Neural crest cell (in vitro differentiated cells): ENCODE measurements around the gene RAB3D. TPM values are rescaled to one million over a fixed set of nuclear protein-coding genes. Genes with fewer than 3 reads are reported as not detected.
"Not testable (repeated sequence)": the region's sequence is repeated elsewhere in the genome, so short reads cannot be mapped to it uniquely, and the experiment has no call there.

ENCODE experiments used
- DNase-seq: peaks from one replicate; pipeline ENCODE4 v3.0.0; 2021; ENCODE audit warnings: low read depth, mixed read lengths, low spot score
- H3K27ac Mint-ChIP-seq: one replicate; pipeline ENCODE4 v1.8.0; 2021; ENCODE audit warnings: mild to moderate bottlenecking, mixed read lengths; ENCODE audit not compliant: unreplicated experiment
- H3K27me3 Mint-ChIP-seq: 2 replicates; pipeline ENCODE4 v1.8.0; 2021; ENCODE audit warnings: low read depth, mild to moderate bottlenecking, mixed read lengths
- H3K36me3 Mint-ChIP-seq: 2 replicates; pipeline ENCODE4 v1.8.0; 2021; ENCODE audit warnings: low read depth, mild to moderate bottlenecking, mixed read lengths
- H3K4me1 Mint-ChIP-seq: 2 replicates; pipeline ENCODE4 v1.8.0; 2021; ENCODE audit warnings: mixed read lengths
- H3K4me3 Mint-ChIP-seq: one replicate; pipeline ENCODE4 v1.8.0; 2021; ENCODE audit warnings: mild to moderate bottlenecking, mixed read lengths
- H3K9me3 Mint-ChIP-seq: 2 replicates; pipeline ENCODE4 v1.8.0; 2021; ENCODE audit warnings: mixed read lengths
- total RNA-seq: library from RNA; stranded (reverse); gene quantifications from 2 replicates; pipeline ENCODE4 v1.2.1, GENCODE V29; 2021
- TF ChIP-seq, protein P1 (sequence below): fragments of 200-600 bp; sonication (generic); conservative IDR thresholded peaks from 2 replicates; pipeline ENCODE4 v1.5.0; 2021; ENCODE audit warnings: antibody characterized with exemption, mild to moderate bottlenecking

RAB3D gene
- total RNA-seq, 1 donor from 2014 or later: 15.1 TPM

DNA sequence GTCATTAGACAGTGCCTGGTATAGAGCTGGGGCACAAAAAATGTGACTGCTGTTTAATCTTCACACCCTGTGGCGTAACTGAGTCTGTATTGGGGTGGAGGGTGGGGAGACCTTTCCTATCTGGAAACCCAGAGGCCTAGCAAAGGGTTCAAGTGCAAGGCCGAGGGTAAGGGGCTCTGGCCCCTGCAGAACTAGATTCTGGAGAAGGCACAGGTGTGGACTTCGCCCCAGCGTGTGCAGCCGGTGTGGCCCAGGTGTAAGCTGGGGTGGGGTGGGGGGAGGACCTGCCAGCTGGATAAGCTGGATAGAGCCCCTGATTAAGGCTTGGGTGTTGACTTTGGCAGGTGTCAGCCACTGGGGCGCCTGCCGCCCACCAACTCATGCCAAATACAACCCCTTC, 1.3 kb downstream of the RAB3D start:
- no peak for DNase-seq
- no peaks in the 10 kb centered on the region for H3K27me3 Mint-ChIP-seq
- H3K36me3 Mint-ChIP-seq: peaks cover 9% of the 10 kb centered on the region
- no peak overlapping the region for H3K4me3 Mint-ChIP-seq
- no peak overlapping the region for H3K27ac Mint-ChIP-seq
- TF ChIP-seq, protein P1, sequence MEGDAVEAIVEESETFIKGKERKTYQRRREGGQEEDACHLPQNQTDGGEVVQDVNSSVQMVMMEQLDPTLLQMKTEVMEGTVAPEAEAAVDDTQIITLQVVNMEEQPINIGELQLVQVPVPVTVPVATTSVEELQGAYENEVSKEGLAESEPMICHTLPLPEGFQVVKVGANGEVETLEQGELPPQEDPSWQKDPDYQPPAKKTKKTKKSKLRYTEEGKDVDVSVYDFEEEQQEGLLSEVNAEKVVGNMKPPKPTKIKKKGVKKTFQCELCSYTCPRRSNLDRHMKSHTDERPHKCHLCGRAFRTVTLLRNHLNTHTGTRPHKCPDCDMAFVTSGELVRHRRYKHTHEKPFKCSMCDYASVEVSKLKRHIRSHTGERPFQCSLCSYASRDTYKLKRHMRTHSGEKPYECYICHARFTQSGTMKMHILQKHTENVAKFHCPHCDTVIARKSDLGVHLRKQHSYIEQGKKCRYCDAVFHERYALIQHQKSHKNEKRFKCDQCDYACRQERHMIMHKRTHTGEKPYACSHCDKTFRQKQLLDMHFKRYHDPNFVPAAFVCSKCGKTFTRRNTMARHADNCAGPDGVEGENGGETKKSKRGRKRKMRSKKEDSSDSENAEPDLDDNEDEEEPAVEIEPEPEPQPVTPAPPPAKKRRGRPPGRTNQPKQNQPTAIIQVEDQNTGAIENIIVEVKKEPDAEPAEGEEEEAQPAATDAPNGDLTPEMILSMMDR: no peak
- H3K9me3 Mint-ChIP-seq: no peaks in the 10 kb centered on the region
- H3K4me1 Mint-ChIP-seq: peaks cover 9% of the 10 kb centered on the region

DNA sequence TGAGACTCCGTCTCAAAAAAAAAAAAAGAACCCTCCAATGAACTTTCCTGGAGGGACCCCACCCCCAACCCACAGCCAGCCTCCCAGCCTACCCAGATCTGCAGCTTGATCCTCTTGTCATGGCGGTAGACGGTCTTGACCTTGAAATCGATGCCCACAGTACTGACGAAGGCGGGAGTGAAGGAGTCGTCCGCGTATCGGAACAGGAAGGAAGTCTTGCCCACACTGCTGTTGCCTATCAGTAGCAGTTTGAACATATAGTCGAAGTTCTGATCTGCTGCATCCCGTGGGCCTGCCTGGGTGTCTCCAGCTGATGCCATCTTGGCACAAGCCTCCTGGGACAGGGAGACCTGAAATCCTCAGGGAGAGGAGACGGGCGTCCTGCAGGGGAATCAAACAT, 2.4 kb downstream of the RAB3D start:
- Mint-ChIP-seq H3K27ac (no peak overlapping the region), H3K36me3 (peaks cover 9% of the 10 kb centered on the region), H3K9me3 (no peaks in the 10 kb centered on the region), H3K4me3 (no peak overlapping the region), H3K27me3 (no peaks in the 10 kb centered on the region), H3K4me1 (peaks cover 9% of the 10 kb centered on the region)
- DNase-seq: no peak
- TF ChIP-seq, protein P1: no peak

DNA sequence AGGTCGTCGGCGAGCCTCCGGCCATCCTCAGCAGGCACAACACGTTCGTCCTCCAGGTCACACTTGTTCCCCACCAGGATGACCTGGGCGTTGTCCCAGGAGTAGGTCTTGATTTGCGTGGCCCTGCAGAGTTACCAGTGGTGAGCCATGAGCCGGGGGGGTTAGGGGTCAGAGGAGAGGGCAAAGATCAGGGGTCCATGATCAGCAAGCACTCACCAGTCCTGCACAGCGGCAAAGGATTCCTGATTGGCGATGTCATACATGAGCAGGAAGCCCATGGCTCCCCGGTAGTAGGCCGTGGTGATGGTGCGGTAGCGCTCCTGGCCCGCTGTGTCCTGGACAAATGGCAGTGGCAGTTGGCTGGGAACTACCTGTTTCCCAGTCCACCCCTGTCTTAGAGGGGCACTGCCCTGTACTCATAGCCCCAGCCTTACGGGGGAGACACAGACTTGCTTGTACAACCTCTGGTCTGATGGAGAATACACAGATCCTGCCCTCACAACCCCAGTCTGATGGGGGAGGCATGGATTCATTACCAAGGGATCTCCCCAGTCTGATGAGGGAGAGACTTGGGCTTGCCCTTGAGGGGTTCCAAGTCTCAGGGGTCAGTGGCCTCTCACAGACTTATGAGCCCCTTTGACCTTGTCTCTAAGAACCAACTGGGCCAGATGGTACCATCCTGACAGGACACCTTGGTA, 3.9 kb downstream of the RAB3D start:
- no peaks in the 10 kb centered on the region for H3K27me3 Mint-ChIP-seq
- peaks cover 9% of the 10 kb centered on the region for H3K36me3 Mint-ChIP-seq
- H3K4me1 Mint-ChIP-seq: peaks cover 9% of the 10 kb centered on the region
- no peak for DNase-seq
- no peaks in the 10 kb centered on the region for H3K9me3 Mint-ChIP-seq
- no peak overlapping the region for H3K4me3 Mint-ChIP-seq
- TF ChIP-seq, protein P1: no peak
- H3K27ac Mint-ChIP-seq: no peak overlapping the region

DNA sequence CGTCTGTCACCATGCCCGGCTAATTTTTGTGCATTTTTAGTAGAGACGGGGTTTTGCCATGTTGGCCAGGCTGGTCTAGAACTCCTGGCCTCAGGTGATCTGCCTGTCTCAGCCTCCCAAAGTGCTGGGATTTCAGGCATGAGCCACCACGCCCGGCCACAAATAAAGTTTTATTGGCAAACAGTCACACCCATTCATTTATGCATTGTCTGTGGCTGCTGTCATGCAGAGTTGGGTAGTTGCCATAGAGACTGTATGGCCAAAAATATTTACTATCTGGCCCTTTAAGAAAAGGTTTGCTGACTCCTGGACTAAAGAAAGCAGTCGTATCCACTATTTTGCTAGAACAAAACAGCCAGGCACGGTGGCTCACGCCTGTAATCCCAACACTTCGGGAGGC, 5.6 kb downstream of the RAB3D start:
- H3K4me3 Mint-ChIP-seq, H3K9me3 Mint-ChIP-seq, H3K36me3 Mint-ChIP-seq, DNase-seq, H3K27ac Mint-ChIP-seq, H3K27me3 Mint-ChIP-seq: not testable (repeated sequence)
- H3K4me1 Mint-ChIP-seq: peaks cover 10% of the 10 kb centered on the region

DNA sequence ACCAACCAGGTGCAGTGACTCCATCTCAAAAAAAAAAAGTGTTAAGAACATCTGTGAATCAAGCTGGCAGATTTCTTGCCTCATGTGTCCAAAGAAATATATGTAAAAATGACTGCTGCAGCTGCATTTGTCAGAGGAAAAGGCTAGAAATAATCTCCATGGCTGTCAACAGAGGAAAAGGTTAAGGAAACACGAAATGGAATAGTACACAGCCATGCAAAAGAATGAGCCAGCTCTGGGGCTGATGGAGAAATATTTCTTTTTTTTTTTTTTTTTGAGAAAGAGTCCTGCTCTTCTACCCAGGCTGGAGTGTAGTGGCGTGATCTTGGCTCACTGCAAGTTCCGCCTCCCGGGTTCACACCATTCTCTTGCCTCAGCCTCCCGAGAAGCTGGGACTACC, 6.6 kb downstream of the RAB3D start:
- Mint-ChIP-seq H3K4me1 (peaks cover 6% of the 10 kb centered on the region), H3K36me3 (peaks cover 9% of the 10 kb centered on the region), H3K4me3 (no peak overlapping the region), H3K27me3 (no peaks in the 10 kb centered on the region), H3K9me3 (no peaks in the 10 kb centered on the region), H3K27ac (no peak overlapping the region)
- DNase-seq: no peak
- TF ChIP-seq, protein P1: no peak

DNA sequence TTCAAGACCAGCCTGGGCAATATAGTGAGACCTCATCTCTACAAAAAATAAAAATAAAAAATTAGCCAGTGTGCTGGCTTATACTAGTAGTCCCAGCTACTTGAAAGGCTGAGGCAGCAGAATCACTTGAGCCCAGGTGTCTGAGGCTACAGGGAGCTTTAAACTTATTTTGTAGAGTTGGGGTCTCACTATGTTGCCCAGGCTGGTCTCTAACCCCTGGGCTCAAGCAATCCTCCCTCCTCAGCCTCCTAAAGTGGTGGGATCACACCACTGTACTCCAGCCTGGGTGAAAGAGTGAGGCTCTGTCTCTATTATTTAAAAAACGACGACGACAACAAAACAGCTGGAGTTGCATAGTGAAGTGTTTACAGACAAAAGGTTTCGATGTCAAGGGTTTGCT, 8.0 kb downstream of the RAB3D start:
- Mint-ChIP-seq H3K36me3 (peaks cover 11% of the 10 kb centered on the region), H3K9me3 (no peaks in the 10 kb centered on the region), H3K27me3 (no peaks in the 10 kb centered on the region), H3K4me3 (no peak overlapping the region), H3K4me1 (peaks cover 6% of the 10 kb centered on the region), H3K27ac (no peak overlapping the region)
- no peak for DNase-seq
- TF ChIP-seq, protein P1: no peak
